GM19351 (cell line): ENCODE data around the gene RETSAT.
A peak's percentile ranks its signal among the peaks of the same experiment; 100 is the strongest.
"Not testable (repeated sequence)": the region's sequence is repeated elsewhere in the genome, so short reads cannot be mapped to it uniquely, and the experiment has no call there.

Experiments used
- ATAC-seq: cut with Tn5 transposase; IDR thresholded peaks from one replicate; pipeline ENCODE4 v1.9.1; 2021; ENCODE audit warnings: mild to moderate bottlenecking, moderate library complexity; ENCODE audit not compliant: unreplicated experiment

Gene RETSAT

GRCh38 chr2:85334928-85335327 lies 19.4 kb downstream of the RETSAT start:
- no peak for ATAC-seq

GRCh38 chr2:85333877-85334276 lies 20.5 kb downstream of the RETSAT start:
- ATAC-seq = not testable (repeated sequence)

GRCh38 chr2:85330839-85331636 lies 23.3 kb downstream of the RETSAT start:
- ATAC-seq = no peak

GRCh38 chr2:85329701-85330100 lies 24.6 kb downstream of the RETSAT start:
- not testable (repeated sequence) for ATAC-seq

GRCh38 chr2:85329181-85329651 lies 25.1 kb downstream of the RETSAT start:
- ATAC-seq = no peak

GRCh38 chr2:85327822-85328617 lies 26.3 kb downstream of the RETSAT start, which contains the start of gene TGOLN2:
TGOLN2 (minus strand) TSS chr2:85327989; CDS start chr2:85327962, 27 bp downstream.
- peak; percentile 75 for ATAC-seq

- ATAC-seq = peak; percentile 27
Measured at GRCh38 chr2:85327160-85327821, 27.0 kb downstream of the RETSAT start.

GRCh38 chr2:85326406-85327159 lies 27.7 kb downstream of the RETSAT start:
- ATAC-seq = peak; percentile 35

- ATAC-seq = no peak
Measured at GRCh38 chr2:85325466-85325811, 28.9 kb downstream of the RETSAT start.

- ATAC-seq = no peak
Measured at GRCh38 chr2:85324639-85325465, 29.5 kb downstream of the RETSAT start.

- not testable (repeated sequence) for ATAC-seq
Measured at GRCh38 chr2:85323988-85324367, 30.4 kb downstream of the RETSAT start.

GRCh38 chr2:85323351-85323987 lies 30.9 kb downstream of the RETSAT start:
- no peak for ATAC-seq

- ATAC-seq = no peak
Measured at GRCh38 chr2:85319796-85320195, 34.5 kb downstream of the RETSAT start.

GRCh38 chr2:85318222-85319074 lies 35.9 kb downstream of the RETSAT start:
- peak; percentile 60 for ATAC-seq

- not testable (repeated sequence) for ATAC-seq
Measured at GRCh38 chr2:85315921-85316320, 38.4 kb downstream of the RETSAT start.

- no peak for ATAC-seq
Measured at GRCh38 chr2:85314884-85315242, 39.5 kb downstream of the RETSAT start.

- no peak for ATAC-seq
Measured at GRCh38 chr2:85312404-85312803, 41.9 kb downstream of the RETSAT start.

- ATAC-seq = no peak
Measured at GRCh38 chr2:85310330-85310729, 44.0 kb downstream of the RETSAT start.
